ENCODE data around the gene RASGRF2.

DNA sequence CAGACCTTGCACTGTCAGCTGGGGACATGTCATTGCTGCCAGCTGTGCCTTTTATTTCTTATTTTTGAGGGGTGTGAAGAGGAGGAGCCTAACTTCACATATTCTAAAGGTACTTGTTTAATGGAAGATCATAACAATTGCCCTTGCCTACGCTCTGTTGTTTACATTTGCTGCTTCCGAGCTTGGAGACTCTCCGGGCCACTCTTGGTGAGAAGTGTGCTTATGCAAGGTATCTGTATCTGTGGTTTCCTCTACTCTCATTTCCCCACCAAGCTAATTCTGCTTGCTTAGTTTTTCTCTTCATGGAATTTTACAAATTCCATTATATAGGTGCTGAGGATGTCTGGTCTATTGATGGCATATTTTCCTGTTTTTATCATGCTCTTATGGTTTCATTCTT lies 105.3 kb downstream of the RASGRF2 start:
- TF ChIP-seq CTCF (IDR thresholded peaks at IDR 0.05 in 4 of 5, conservative IDR thresholded peaks at IDR 0.05 in 1 of 5) (no peak), POLR2A (IDR thresholded peaks at IDR 0.05) (no peak)
